GM19452 (cell line): ENCODE measurements around the gene SRSF7.
"Not testable (repeated sequence)": the region's sequence is repeated elsewhere in the genome, so short reads cannot be mapped to it uniquely, and the experiment has no call there.

Source experiments
- ATAC-seq: cut with Tn5 transposase; IDR thresholded peaks from one replicate; pipeline ENCODE4 v1.9.1; 2021; ENCODE audit not compliant: unreplicated experiment

The SRSF7 gene

DNA sequence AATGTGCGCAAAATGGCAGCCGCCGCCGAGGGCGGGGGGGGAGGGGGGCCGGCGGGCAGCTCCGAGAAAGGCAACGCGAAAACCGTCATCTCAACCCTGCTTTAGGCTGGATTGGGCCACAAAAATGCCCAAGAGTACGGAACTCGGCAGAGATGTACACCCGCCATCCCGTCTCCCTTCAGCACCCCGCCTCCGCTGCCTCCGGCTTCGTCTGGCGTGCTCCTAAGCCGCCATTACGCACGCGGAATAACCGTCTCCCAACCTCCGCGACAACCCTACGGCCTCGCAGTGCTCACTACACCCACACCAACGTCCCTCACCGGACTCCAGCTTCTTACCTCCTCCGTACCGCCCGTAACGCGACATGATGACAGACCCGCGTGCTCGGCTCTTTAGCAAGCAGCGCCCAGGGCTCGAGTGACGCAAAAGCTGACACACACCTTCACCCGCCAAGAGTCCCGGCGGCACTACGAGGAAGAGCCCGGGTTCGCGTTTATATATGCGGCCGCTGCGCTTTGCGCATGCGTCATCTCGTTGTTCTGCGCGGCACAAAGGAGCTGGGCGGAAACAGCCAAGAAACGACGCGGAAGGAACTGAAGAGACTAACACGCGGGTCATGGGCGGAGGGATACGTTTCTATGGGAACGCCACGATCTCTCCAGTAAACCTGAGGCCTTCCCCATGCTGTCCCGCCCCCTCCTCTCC is at the start of gene SRSF7:
SRSF7 (minus strand) TSS at position 471 of the 705 bp plus-strand sequence; CDS start at position 366, 105 bp downstream.
- peak; percentile 74 for ATAC-seq

DNA sequence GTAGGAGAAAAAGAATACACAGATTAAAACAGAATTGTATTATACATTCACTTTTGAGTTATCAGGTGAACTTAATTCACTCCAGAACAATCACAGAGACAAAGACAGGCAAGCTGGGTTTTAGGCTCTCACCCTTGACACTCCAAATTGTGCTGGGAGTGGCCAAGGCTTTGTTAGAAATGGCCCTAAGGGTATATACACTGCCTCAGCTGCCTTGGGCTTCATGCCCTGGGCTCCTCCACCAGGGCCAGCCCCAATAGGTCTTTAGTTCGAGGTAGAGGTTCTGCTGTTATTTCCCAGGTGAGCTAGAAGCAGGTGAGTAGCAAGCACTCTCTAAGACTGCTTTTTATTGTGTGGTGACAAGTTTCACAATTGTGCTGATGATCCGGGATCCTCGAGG is 46.8 kb upstream of the SRSF7 start:
- no peak for ATAC-seq

DNA sequence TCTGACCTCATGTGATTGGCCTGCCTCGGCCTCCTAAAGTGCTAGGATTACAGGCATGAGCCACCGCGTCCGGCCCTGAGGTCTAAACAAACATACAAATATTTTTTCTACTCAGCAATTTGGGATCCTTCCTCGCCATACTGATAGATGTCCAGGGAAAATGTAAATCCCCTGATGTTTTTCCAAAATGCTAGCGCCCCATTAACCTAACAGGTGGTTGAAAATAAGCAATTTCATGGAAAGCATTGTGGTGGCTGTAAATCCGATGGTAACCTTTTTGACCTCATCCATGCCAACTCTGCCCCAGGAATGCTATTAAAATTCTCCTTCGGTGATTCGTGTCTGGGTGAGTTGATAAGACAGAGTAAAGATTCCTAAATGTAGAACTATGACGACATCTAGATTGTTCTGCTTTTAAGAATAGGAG is 46.1 kb upstream of the SRSF7 start:
- no peak for ATAC-seq

DNA sequence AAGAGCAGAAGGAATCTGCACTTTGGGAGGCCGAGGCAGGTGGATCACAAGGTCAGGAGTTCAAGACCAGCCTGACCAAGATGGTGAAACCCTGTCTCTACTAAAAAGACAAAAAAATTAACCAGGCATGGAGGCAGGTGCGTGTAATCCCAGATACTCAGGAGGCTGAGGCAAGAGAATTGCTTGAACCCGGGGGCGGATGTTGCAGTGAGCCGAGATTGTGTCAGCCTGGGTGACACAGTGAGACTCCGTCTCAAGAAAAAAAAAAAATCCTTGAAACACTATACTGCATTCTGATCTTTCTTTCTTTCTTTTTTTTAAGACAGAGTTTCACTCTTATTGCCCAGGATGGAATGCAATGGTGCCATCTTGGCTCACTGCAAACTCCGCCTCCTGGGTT is 43.9 kb upstream of the SRSF7 start:
- ATAC-seq: not testable (repeated sequence)

DNA sequence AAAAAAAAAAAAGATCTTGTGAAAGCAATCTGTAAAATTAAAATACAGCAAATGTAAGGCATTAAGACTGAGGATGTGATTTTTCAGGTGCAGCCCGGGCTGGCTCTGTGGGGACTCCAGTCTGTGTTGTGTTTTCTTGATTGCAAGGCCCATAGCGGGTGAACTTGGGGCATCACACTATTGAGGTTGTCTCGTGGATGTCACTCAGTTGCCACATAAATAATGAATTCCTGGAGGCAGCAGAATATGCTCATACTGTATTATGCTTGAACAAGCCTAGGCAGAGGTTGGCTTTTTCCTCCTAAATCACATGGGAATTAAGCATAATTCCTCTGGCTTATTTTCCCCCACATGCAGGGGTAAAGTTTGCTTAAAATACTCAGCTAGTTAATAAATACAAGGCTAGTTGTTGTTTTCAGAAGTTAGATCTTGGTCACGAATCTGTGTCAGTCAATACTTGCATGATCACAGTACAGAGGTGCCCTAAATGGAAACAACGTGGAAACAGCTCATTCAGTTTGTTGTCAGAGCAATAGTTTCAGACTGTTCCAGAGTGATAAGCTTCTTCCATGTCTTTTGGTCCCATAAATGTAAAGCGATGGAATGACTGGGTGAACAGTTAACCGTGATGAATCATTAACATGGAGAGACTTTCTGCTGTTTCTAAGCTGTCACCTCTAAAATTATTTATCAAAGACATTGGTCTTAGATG is 43.2 kb upstream of the SRSF7 start:
- ATAC-seq: no peak

DNA sequence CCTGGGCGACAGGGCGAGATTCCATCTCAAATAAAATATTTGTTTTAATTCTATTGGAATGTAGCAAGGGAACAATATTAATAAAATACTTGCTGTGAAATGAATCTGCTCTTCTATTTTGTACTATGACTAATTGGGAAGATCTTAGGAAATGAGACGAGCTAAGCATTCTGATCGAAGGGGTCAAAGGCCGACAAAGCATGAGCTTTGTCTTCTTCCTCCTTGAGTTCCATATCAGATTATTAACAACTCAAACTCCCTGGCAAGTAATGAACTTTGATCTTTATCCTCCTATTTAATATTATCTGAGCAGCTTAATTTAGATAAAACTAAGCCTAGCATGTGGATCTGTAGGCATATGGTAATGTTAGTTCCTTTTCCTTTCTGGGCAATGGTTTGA is 42.4 kb upstream of the SRSF7 start:
- no peak for ATAC-seq

DNA sequence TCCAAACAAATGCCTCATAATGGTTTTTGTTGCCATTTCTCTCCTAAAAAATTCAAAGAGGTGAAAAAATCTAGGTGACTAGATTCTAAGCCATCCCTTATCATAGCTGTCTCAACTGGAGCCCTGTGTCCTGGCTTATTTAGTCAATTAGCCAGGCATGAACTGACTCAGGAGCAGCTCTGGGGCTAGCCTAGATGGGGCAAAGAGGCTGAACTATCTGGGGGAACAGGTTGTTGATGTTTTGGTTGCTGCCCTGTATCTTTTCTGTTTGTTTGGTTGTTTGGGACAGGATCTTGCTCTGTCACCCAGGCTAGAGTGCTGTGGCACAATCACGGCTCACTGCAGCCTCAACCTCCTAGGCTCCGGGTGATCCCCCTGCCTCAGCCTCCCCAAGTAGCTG is 41.6 kb upstream of the SRSF7 start:
- no peak for ATAC-seq

DNA sequence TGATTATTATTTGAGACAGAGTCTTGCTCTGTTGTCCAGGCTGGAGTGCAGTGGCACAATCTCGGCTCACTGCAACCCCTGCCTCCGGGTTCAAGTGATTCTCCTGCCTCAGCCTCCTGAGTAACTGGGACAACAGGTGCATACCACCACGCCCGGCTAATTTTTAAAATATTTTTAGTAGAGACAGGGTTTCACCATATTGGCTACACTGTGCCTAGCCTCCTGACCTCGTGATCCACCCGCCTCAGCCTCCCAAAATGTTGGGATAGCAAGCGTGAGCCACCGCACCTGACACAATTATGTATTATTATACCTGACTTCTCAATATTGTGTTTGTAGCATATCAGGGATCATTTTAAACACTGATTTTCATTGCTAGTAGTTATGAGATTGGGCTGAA is 41.2 kb upstream of the SRSF7 start:
- not testable (repeated sequence) for ATAC-seq

DNA sequence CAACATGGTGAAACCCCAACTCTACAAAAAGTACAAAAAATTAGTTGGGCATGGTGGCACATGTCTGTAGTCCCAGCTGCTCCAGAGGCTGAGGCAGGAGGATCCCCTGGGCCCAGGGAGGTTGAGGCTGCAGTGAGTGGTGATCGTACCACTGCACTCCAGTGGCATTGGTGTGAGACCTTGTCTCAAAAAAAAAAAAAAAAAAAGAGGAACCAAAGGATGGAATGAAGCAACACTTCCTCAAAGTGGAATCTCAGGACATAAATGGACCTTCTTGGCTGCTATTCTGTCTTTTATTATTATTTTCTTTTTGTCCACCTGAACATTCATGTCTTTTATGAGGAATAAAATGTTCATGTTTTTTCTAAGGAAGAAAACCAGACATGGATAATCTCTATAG is 40.6 kb upstream of the SRSF7 start:
- no peak for ATAC-seq

DNA sequence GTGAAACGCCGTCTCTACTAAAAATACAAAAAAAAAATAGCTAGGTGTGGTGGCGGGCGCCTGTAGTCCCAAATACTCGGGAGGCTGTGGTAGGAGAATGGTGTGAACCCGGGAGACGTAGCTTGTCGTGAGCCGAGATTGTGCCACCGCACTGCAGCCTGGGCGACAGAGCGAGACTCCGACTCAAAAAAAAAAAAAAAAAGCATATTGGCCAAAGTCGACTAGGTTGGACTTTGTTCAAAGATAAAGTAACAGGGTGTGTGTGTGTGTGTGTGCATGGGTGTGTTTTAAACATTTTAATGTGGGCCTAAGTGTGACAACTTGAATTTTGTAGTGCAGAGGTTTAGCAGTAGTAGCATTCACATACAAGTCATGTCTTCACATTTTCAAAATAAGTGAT is 38.5 kb upstream of the SRSF7 start:
- no peak for ATAC-seq

DNA sequence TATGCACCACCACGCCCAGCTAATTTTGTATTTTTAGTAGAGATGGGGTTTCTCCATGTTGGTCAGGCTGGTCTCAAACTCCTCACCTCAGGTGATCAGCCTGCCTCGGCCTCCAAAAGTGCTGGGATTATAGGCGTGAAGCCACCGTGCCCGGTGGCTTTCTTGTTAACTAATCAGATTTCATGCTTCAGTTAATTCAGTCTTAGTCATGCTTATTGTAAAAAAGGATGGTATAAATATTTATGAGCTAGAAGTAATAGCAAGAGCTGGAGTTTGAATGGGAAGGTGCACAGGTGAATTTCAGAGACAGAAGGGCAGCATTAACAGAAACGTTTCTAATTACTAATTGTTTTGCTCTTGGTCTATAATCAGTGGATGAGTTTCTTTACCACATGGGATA is 37.1 kb upstream of the SRSF7 start:
- ATAC-seq: no peak

DNA sequence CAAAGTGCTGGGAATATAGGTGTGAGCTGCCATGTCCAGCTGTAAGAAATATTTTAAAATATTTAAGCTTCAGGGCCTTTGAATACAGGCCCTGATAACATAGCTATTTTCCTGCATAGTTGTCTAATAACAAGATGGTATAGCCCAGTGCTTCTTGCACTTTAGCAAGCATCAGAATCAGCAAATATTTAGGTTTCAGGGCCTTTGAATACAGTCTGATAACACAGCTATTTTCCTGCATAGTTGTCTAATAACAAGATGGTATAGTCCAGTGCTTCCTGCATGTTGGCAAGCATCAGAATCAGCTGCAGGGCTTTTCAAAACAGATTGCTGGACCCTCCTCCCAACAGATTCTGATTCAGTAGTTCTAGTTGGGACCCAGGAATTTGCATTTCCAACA is 32.4 kb upstream of the SRSF7 start:
- ATAC-seq: no peak

DNA sequence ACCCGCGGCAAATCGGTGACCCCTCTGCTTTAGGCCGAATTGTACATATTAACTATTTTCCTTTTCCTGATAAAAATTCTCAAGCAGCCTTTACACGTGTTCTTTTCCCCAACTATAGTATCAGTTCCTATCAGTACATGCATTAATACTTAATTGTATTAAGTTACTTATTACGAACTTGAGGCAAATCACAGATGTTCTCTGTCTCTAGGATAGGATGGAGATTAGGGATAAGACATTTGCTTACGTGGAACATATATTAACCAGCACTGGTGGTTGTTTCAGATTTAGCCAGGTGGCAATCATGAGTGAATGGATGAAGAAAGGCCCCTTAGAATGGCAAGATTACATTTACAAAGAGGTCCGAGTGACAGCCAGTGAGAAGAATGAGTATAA is 27.5 kb upstream of the SRSF7 start:
- no peak for ATAC-seq

DNA sequence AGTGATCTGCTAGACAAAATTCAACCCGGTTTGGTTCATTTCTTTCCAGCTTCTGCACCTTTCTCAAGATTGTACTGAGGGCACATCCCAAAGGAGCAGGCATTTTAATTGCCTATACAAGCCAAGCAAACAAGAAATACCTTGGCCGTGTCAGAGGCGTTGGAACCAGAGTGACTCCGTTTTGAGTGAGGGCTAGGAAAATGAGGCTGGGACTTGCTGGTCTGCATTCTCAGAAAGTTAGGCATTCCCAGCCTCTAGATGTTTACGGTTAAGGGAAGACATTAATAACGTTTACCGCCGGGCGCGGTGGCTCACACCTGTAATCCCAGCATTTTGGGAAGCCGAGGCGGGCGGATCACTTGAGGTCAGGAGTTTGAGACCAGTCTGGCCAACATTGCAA is 25.4 kb upstream of the SRSF7 start:
- no peak for ATAC-seq

DNA sequence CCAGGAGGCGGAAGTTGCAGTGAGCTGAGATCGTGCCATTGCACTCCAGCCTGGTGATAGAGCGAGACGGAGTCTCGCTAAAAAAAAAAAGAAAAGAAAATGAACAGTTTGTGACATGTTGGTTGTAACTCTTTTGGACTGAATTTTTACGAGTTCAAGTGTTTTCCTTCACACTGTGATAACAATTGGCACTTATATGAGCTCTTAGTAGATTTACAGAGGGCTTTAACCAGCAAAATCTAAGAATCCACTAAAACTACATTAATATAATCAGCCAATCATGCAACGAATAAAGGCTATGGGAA is 24.7 kb upstream of the SRSF7 start:
- no peak for ATAC-seq

DNA sequence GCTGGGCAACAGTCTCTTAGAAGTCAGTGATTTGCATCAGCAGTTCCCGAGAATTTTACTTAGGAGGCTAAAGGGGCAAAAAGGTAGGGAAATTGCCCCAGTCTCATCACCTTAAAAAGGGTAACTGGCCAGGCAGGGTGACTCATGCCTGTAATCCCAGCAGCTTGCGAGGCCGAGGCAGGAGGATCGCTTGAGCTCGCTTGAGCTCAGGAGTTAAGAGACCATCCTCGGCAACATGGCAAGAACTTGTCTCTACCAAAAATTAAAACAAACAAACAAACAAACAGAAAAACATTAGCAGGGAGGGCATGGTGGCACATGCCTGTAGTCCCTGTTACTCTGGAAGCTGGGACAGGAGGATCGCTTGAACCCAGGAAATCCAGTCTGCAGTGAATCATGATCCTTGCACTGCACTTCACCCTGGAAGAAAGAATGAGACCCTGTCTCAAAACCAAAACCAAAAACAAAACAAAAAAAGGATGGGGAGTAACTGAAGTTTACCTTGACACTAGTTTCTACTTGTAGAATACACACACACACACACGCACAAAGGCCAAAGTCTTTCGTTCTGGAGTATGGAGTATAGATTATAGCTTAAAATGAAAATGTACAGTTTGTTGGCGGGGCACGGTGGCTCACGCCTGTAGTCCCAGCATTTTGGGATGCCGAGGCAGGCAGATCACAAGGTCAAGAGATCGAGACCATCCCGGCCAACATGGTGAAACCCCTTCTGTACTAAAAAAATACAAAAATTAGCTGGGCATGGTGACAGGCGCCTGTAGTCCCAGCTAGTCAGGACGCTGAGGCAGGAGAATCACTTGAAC is 24.1 kb upstream of the SRSF7 start:
- ATAC-seq: no peak

DNA sequence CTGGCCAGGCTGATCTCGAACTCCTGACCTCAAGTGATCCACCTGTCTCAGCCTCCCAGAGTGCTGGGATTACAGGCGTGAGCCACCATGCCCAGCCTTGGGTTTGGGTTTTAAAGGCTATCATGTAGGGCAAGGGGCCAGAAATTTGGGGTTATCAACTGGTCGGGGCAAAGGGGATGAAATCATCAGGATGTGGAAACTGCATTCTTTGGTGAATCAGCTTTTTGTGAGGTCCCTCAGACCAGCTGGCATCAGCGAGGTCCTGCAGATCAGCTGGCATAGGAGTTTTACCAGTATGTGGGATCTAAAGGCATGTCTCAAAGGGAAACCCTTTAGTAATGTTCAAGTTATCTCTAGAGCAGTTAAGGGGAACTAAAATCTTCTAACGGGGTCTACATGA is 20.5 kb upstream of the SRSF7 start:
- ATAC-seq: no peak

DNA sequence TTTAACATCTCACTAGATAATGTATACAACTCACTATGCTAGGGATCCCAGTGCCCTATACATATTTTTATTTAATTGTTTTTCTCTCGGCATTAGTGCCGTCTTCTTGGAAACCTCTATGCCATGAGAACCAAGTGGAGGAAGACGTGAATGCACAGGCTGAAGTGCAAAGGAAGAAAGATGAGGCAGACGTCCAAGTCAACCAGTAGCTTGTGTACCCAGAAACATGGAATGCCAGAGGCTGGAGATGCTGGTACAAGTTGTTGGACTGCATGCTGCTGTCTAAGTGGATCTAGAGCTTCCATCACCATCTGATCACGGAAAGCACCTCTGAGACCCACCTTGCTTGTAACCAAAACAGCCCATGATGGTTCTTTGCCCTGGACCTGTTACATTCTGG is 14.4 kb upstream of the SRSF7 start:
- no peak for ATAC-seq

DNA sequence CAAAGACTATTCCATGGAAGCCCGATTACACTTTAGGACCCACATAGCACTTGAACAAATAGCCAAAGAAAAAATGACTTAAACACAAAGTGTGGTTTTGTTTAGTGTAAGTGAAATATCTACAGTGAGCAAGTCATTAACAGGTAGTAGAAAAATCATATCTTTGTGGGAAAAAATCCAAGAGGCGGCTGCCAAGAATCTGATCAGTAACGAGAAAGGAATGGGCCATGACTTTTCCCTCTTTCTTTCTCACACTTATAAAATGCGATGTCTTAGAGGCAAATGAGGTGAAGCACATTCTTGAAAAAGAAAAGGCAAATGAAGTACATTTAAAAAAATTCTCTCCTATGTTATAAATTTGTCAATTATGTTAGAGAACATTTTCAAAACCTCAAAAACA is 14.0 kb upstream of the SRSF7 start:
- ATAC-seq: no peak

DNA sequence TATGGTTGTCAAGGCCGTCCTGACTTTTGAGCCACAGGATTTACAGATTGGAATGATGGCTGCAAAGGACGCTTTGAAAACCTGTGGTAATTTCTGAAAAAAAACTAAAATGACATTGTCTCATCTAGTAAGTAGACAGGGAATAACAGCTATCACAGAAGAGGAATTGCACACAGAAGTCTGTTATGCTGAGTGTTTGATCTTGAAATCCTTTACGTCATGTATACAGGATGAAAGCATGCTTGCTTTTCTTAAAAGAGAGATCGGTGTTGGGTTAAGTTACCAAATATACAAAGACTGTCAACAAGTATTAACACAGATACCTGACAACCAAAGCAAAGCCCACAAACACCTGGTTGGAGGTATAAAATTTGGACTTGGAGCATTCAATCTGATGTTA is 12.6 kb upstream of the SRSF7 start:
- no peak for ATAC-seq

DNA sequence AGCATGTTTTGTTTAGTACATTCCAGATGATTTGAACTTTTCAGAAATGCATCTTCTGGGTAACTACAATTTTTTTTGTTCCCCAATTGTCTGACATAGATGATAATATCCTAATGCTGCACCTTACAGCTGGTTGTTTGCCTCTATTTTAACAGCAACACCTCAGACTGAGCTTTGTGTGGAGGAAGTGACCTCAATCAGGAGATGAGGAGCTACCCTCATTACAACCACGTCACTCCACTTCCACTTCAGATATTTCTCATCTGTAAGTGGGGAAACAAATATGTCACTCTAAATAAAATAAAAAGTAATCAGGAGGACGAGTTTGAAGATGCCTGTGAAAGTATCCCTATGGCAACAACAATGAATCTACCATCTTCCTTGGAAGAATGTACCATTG is 12.1 kb upstream of the SRSF7 start:
- no peak for ATAC-seq

DNA sequence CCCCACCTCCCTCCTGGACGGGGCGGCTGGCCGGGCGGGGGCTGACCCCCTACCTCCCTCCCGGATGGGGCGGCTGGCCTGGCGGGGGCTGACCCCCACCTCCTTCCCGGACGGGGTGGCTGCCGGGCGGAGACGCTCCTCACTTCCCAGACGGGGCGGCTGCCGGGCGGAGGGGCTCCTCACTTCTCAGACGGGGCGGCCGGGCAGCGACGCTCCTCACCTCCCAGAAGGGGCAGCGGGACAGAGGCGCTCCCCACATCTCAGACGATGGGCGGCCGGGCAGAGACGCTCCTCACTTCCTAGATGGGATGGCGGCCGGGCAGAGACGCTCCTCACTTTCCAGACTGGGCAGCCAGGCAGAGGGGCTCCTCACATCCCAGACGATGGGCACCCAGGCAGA is 4.7 kb upstream of the SRSF7 start:
- ATAC-seq: not testable (repeated sequence)
